AG09309 (cell line): Measurements from ENCODE around the gene CACNA1F.

Experiments
- DNase-seq: peaks from one replicate; pipeline ENCODE4 v3.0.0-alpha.2; 2010; ENCODE audit warnings: low read depth
- H3K4me3 ChIP-seq: 2 replicates; pipeline ENCODE4 v1.5.1; 2011; ENCODE audit warnings: mild to moderate bottlenecking, low read depth, low read length, moderate library complexity; ENCODE audit not compliant: control insufficient read depth
- TF ChIP-seq, protein P1 (sequence below): IDR thresholded peaks from 2 replicates; pipeline ENCODE4 v1.5.1; 2011; ENCODE audit warnings: mild to moderate bottlenecking, low read depth, low read length, inconsistent platforms; ENCODE audit not compliant: insufficient read depth, control insufficient read depth; ENCODE audit errors: missing control alignments

The CACNA1F gene

DNA sequence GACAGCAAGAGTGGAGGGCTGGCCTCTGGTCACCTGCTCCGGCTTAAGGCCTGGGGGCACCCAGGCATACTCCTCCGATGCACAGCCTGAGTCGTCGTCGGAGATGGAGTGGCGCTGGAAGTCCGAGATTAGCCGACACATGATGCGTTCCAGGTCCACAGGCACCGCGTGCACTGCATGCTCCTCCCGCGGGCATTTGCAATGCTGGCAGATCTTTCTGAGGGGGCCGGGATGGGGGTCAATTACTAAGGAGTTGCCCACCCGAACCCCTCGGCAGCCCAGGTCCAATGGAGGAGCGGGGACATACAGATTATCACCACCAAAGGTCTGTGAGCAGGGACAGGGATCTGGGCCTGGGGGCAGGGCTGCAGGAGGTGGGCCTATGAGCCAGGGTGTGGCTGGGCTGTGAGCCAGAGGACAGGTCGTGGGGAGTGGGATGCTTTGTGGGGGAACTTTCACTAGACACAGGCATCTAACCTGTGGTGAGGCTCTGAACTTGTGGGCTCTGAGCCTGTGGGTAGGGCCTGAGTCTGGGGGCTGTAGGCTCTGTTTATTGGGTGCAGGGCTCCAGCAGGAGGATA lies 49.3 kb downstream of the CACNA1F start:
- no peak for DNase-seq
- TF ChIP-seq, protein P1, sequence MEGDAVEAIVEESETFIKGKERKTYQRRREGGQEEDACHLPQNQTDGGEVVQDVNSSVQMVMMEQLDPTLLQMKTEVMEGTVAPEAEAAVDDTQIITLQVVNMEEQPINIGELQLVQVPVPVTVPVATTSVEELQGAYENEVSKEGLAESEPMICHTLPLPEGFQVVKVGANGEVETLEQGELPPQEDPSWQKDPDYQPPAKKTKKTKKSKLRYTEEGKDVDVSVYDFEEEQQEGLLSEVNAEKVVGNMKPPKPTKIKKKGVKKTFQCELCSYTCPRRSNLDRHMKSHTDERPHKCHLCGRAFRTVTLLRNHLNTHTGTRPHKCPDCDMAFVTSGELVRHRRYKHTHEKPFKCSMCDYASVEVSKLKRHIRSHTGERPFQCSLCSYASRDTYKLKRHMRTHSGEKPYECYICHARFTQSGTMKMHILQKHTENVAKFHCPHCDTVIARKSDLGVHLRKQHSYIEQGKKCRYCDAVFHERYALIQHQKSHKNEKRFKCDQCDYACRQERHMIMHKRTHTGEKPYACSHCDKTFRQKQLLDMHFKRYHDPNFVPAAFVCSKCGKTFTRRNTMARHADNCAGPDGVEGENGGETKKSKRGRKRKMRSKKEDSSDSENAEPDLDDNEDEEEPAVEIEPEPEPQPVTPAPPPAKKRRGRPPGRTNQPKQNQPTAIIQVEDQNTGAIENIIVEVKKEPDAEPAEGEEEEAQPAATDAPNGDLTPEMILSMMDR: no peak
- H3K4me3 ChIP-seq: no peak overlapping the region; the same call in 1 of the 2 replicates

DNA sequence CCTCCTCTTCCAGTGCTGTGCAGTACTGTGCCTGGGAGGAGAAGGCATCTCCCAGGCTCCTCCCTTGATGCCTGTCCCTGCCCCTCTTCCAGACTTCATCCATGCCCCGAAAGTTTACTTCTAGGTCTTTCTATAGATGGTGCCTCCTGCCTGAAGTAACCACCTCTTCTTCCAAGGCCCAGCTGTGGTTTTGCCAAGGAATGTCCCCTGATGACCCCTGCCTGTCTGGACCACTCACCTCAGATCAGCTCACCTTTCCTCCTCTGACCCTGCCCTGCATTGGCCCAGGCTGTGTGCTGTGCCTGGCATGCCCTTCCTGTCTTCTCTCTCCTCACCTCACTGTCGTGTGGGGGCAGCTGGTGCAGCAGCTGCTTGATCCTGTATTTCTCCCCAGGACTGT lies 53.8 kb downstream of the CACNA1F start:
- H3K4me3 ChIP-seq: no peak overlapping the region
- TF ChIP-seq, protein P1: no peak
- no peak for DNase-seq

DNA sequence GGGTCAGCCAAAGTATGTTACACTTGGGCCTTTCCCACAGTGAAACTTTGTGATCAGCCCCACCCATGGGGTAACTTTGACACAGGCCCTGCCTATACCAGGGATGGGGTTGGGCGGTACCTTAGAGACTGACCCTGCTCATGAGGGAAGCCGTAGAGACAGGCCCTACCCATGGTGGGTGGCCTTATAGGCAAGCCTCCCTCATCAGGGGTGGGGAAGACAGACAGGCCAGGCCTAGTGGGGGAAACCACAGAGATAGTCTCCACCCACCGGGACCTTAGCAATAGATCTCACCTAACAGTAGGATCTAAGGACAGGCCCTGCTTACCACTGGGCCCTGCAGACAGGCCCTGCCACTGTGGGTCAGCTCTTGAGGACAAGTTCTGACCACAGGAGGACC lies 54.6 kb downstream of the CACNA1F start:
- no peak for DNase-seq
- H3K4me3 ChIP-seq: no peak overlapping the region
- TF ChIP-seq, protein P1: no peak

DNA sequence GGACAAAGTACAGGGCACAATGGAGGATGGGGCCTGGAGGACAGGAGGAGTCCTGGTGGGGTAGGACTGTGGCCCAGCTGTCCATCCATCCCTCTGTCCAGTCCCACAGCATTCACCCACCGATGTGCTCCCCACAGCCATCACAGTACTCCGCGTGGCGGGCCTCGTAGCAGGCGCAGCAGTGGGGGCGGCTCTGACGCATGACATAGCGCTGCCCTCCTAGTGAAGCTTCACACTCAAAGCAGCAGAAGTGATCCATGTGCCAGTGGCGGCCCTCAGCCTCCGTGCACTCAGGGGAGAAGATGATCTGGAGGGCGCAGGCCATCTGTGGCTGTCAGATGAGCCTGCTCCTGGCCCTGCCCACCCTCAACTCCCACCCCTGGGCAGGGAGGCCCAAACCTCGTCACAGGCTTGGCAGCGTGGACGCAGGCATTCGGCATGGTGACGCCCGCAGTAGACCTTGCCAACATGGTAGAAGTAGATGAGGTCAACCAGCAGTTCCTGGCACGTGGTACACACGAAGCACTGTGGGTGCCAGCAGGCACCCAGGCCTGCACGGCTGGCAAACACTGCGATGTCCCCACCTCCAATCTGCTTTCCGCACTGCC lies 55.2 kb downstream of the CACNA1F start:
- no peak overlapping the region for H3K4me3 ChIP-seq
- no peak for DNase-seq
- TF ChIP-seq, protein P1: no peak

DNA sequence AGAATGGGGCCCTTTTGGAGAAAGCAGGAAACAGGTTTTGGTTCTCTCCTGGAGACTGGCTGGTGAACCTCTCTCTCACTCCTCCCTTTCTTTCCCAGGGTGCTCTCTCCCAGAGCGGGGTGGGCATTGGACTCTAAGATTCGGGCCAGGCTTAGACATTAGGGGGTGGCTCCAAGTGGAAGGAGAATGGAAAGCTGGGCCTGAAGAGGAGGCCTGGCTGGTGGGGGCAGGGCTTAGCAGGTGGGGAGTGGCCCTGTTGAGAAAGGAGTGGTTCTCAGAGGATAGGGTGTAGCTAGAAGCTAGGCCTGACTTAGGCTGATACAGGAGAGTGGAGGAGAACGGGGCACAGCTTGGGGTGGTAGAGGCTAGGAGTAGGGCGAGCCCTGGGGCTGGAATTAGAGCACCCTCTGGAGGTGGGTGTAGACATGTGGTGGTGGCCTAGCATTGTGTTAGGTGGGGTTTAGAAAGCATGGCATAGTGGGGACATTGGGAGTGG lies 55.8 kb downstream of the CACNA1F start:
- TF ChIP-seq, protein P1: peak; percentile 14
- no peak for DNase-seq
- H3K4me3 ChIP-seq: no peak overlapping the region

DNA sequence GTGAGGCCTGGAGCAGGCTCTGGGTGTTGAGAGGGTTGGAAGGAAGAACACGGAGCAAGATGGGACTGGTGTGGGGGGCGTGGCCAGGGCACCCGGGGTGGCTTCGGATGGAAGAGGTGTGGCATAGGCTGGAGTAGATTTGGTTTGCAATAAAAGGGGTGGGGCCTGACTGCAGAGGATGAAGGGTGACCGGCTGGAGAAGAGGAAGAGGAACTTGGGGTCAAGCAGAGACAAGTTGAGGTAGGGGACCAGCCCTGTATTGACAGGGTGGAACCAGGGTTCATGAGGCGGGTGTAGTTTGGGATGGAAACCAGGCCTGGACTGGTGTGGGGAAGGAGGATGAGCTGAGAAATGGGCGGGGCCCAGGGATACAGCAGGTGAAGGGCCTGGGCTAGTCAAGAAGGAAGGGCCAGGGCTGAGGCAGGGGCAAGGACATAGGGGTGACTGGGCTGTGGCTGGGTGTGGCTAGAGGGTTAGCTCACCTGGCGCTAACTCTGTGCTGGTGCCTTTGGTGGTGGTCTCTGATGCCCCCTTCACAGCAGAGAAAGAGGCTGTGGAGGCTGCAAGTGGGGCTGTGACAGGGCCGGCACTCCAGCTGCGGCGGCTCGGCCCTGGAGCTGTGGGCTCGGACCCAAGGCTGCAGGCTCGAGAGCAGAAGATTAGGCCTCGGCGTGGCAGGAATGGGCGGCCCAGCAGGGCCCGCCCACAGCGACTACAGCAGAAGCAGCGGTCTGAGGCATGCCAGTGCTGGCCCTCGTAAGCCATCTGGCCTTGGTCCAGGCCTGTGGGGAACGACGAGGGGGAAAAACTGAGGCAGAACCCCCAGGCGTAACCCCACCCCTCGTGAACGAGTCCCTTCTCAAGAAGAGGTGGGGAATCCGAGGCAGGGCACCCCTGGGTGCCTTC lies 56.5 kb downstream of the CACNA1F start:
- H3K4me3 ChIP-seq: no peak overlapping the region
- no peak for DNase-seq
- TF ChIP-seq, protein P1: no peak
